HG02973 (cell line): ENCODE results near the gene BLTP3A.
A peak's percentile ranks its signal among the peaks of the same experiment; 100 is the strongest.
"Not testable (repeated sequence)": the region's sequence is repeated elsewhere in the genome, so short reads cannot be mapped to it uniquely, and the experiment has no call there.

Experiments used
- ATAC-seq: cut with Tn5 transposase; IDR thresholded peaks from one replicate; pipeline ENCODE4 v1.9.1; 2021; ENCODE audit warnings: moderate library complexity; ENCODE audit not compliant: unreplicated experiment

BLTP3A gene

GRCh38 chr6:34791701-34792604, at the start of gene BLTP3A:
BLTP3A (plus strand) TSS chr6:34792083; CDS start chr6:34792251, 168 bp downstream.
- ATAC-seq, result peak; percentile 70

- ATAC-seq, result no peak
These were observed 49.8 kb upstream of the BLTP3A start for GRCh38 chr6:34742094-34742493.

GRCh38 chr6:34743625-34744293, 48.1 kb upstream of the BLTP3A start:
- ATAC-seq, result no peak

- ATAC-seq, result not testable (repeated sequence)
These were observed 47.6 kb upstream of the BLTP3A start for GRCh38 chr6:34744294-34744647.

- no peak for ATAC-seq
These were observed 46.4 kb upstream of the BLTP3A start for GRCh38 chr6:34745277-34746103.

- no peak for ATAC-seq
These were observed 45.6 kb upstream of the BLTP3A start for GRCh38 chr6:34746104-34746846.

- ATAC-seq, result no peak
These were observed 43.1 kb upstream of the BLTP3A start for GRCh38 chr6:34748757-34749156.

- not testable (repeated sequence) for ATAC-seq
These were observed 35.4 kb upstream of the BLTP3A start for GRCh38 chr6:34756513-34756856.

- ATAC-seq, result no peak
These were observed 34.1 kb upstream of the BLTP3A start for GRCh38 chr6:34757687-34758274.

- no peak for ATAC-seq
These were observed 31.8 kb upstream of the BLTP3A start for GRCh38 chr6:34760108-34760507.

GRCh38 chr6:34761681-34762080, 30.2 kb upstream of the BLTP3A start:
- ATAC-seq, result not testable (repeated sequence)

- no peak for ATAC-seq
These were observed 23.7 kb upstream of the BLTP3A start for GRCh38 chr6:34768148-34768547.

GRCh38 chr6:34771727-34772126, 20.2 kb upstream of the BLTP3A start:
- ATAC-seq, result no peak

GRCh38 chr6:34772940-34773339, 18.9 kb upstream of the BLTP3A start:
- no peak for ATAC-seq

- no peak for ATAC-seq
These were observed 18.0 kb upstream of the BLTP3A start for GRCh38 chr6:34773916-34774315.

- ATAC-seq, result no peak
These were observed 16.9 kb upstream of the BLTP3A start for GRCh38 chr6:34774967-34775366.

- ATAC-seq, result not testable (repeated sequence)
These were observed 6.5 kb upstream of the BLTP3A start for GRCh38 chr6:34785375-34785774.

- not testable (repeated sequence) for ATAC-seq
These were observed 4.7 kb upstream of the BLTP3A start for GRCh38 chr6:34787152-34787551.

- ATAC-seq, result no peak
These were observed 3.8 kb upstream of the BLTP3A start for GRCh38 chr6:34788111-34788510.

- ATAC-seq, result peak; percentile 21
These were observed 651 bp upstream of the BLTP3A start for GRCh38 chr6:34791164-34791700.
